HG03060 (cell line): Measurements from ENCODE around the gene APBB3.
"Not testable (repeated sequence)": the region's sequence is repeated elsewhere in the genome, so short reads cannot be mapped to it uniquely, and the experiment has no call there.

Experiments used
- ATAC-seq: cut with Tn5 transposase; IDR thresholded peaks from one replicate; pipeline ENCODE4 v1.9.1; 2021; ENCODE audit warnings: low read depth, moderate number of reproducible peaks; ENCODE audit not compliant: unreplicated experiment

The APBB3 gene

GRCh38 chr5:140564196-140565023, at the start of gene APBB3, which contains the start of gene SLC35A4:
TSS of gene APBB3 (minus strand) at chr5:140564598. CDS start at chr5:140564245, 353 bp downstream.
TSS of gene SLC35A4 (plus strand) at chr5:140564828. CDS start at chr5:140567170, 2,342 bp downstream.
- peak; percentile 78 for ATAC-seq

- no peak for ATAC-seq
Measured at GRCh38 chr5:140611020-140611521, 46.7 kb upstream of the APBB3 start.

- no peak for ATAC-seq
Measured at GRCh38 chr5:140609126-140609525, 44.7 kb upstream of the APBB3 start.

- ATAC-seq: no peak
Measured at GRCh38 chr5:140608722-140609121, 44.3 kb upstream of the APBB3 start.

GRCh38 chr5:140607031-140607430, 42.6 kb upstream of the APBB3 start:
- no peak for ATAC-seq

GRCh38 chr5:140605879-140606278, 41.5 kb upstream of the APBB3 start:
- ATAC-seq: no peak

- no peak for ATAC-seq
Measured at GRCh38 chr5:140603734-140604133, 39.3 kb upstream of the APBB3 start.

GRCh38 chr5:140603446-140603698, 39.0 kb upstream of the APBB3 start:
- ATAC-seq: not testable (repeated sequence)

GRCh38 chr5:140602147-140602546, 37.7 kb upstream of the APBB3 start:
- ATAC-seq: no peak

- ATAC-seq: no peak
Measured at GRCh38 chr5:140600096-140600495, 35.7 kb upstream of the APBB3 start.

- no peak for ATAC-seq
Measured at GRCh38 chr5:140598836-140599235, 34.4 kb upstream of the APBB3 start.

GRCh38 chr5:140596321-140596741, 31.9 kb upstream of the APBB3 start:
- no peak for ATAC-seq

- no peak for ATAC-seq
Measured at GRCh38 chr5:140595538-140596300, 31.3 kb upstream of the APBB3 start.

GRCh38 chr5:140594169-140594568, 29.8 kb upstream of the APBB3 start:
- no peak for ATAC-seq

- ATAC-seq: not testable (repeated sequence)
Measured at GRCh38 chr5:140593070-140593469, 28.7 kb upstream of the APBB3 start.

- no peak for ATAC-seq
Measured at GRCh38 chr5:140591747-140592372, 27.5 kb upstream of the APBB3 start.

- no peak for ATAC-seq
Measured at GRCh38 chr5:140590861-140591260, 26.5 kb upstream of the APBB3 start.

- no peak for ATAC-seq
Measured at GRCh38 chr5:140588311-140589070, 24.1 kb upstream of the APBB3 start.

- no peak for ATAC-seq
Measured at GRCh38 chr5:140587495-140587894, 23.1 kb upstream of the APBB3 start.

- ATAC-seq: not testable (repeated sequence)
Measured at GRCh38 chr5:140579188-140579747, 14.9 kb upstream of the APBB3 start.
